ENCODE data around the gene PEG3. TPM values are rescaled to one million over a fixed set of nuclear protein-coding genes. Genes with fewer than 3 reads are reported as not detected.

PEG3 gene
- total RNA-seq, 1 experiment from 2014 or later, result not detected

DNA sequence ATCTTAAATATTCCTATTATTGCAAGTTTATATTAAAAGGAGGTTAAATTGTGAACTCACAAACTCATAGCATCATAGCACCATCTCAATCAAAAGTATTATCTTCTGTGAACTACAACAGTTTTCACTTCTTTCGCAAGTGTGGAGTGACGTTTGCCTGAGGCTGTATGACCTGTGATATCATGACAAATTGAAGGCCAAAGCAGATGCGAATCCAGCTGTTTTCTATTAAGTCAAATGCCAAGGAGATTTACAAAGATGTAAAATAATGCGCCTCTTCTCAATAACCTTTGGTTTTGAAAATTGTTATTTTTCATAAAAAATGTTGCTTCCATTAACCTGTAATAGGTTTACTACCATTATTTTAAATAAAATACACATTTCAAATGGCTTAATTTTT is 7.6 kb upstream of the PEG3 start:
- Mint-ChIP-seq H3K27ac (ENCODE audit: low read depth, unreplicated experiment) (no peak overlapping the region), H3K4me3 (ENCODE audit: unreplicated experiment) (no peak overlapping the region), H3K4me1 (ENCODE audit: insufficient read depth, unreplicated experiment) (no peaks in the 10 kb centered on the region), H3K36me3 (ENCODE audit: insufficient read depth, unreplicated experiment) (no peaks in the 10 kb centered on the region), H3K27me3 (ENCODE audit: insufficient read depth, unreplicated experiment) (no peaks in the 10 kb centered on the region), H3K9me3 (ENCODE audit: unreplicated experiment) (peaks cover 35% of the 10 kb centered on the region)
- ChIA-PET CTCF (no interaction called here), POLR2A (no interaction called here)
- DNase-seq (ENCODE audit: unreplicated experiment), result no peak
- TF ChIP-seq CTCF (IDR thresholded peaks at IDR 0.05; ENCODE audit: unreplicated experiment), result no peak
- no TSS peak for BruUV-seq (replicated peaks)
- intact Hi-C loops (cut with micrococcal nuclease), result no loop called here

GRCh38 chr19:56842412-56842811 is 1.9 kb upstream of the PEG3 start:
- H3K4me1 Mint-ChIP-seq (ENCODE audit: insufficient read depth, unreplicated experiment), result no peaks in the 10 kb centered on the region
- H3K9me3 Mint-ChIP-seq (ENCODE audit: unreplicated experiment), result peaks cover 20% of the 10 kb centered on the region

DNA sequence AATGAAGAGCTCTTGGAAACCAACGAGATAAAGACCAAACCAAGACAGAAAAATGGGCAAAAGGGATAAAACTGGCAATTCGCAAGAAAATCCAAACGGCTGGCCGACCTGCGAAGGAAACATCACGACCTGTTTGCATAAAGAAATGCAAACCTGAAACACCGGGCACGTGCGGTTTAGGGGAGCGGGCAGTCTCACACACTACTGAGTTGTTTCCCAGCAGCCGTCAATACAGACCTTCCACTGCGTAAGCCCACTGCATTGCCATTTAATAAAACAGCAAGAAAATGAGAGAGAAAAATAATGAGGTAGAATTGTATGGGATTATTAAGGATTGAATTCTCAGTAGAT is 642 bp upstream of the PEG3 start:
- ChIA-PET CTCF (interaction anchor here (0.6 to 0.7 kb wide), 2 partner anchors 14 to 1062 kb away, joined by 3 read pairs; no protein-coding TSS in a partner anchor), POLR2A (no interaction called here)
- no TSS peak for BruUV-seq (replicated peaks)
- H3K4me3 Mint-ChIP-seq (ENCODE audit: unreplicated experiment), result no peak overlapping the region
- no peaks in the 10 kb centered on the region for H3K27me3 Mint-ChIP-seq (ENCODE audit: insufficient read depth, unreplicated experiment)
- no peak overlapping the region for H3K27ac Mint-ChIP-seq (ENCODE audit: low read depth, unreplicated experiment)
- DNase-seq (ENCODE audit: unreplicated experiment), result no peak
- no peaks in the 10 kb centered on the region for H3K4me1 Mint-ChIP-seq (ENCODE audit: insufficient read depth, unreplicated experiment)
- no peak for TF ChIP-seq CTCF (IDR thresholded peaks at IDR 0.05; ENCODE audit: unreplicated experiment)
- intact Hi-C loops (cut with micrococcal nuclease), result no loop called here
- no peaks in the 10 kb centered on the region for H3K36me3 Mint-ChIP-seq (ENCODE audit: insufficient read depth, unreplicated experiment)
- peaks cover 25% of the 10 kb centered on the region for H3K9me3 Mint-ChIP-seq (ENCODE audit: unreplicated experiment)

More at GRCh38 chr19:56842412-56842811, 1.9 kb upstream of the PEG3 start:
- POLR2A ChIA-PET, result no interaction called here
- intact Hi-C loops (cut with micrococcal nuclease), result no loop called here
- CTCF ChIA-PET, result no interaction called here
- Mint-ChIP-seq H3K27me3 (ENCODE audit: insufficient read depth, unreplicated experiment) (no peaks in the 10 kb centered on the region), H3K27ac (ENCODE audit: low read depth, unreplicated experiment) (no peak overlapping the region), H3K36me3 (ENCODE audit: insufficient read depth, unreplicated experiment) (no peaks in the 10 kb centered on the region), H3K4me3 (ENCODE audit: unreplicated experiment) (no peak overlapping the region)
- no peak for TF ChIP-seq CTCF (IDR thresholded peaks at IDR 0.05; ENCODE audit: unreplicated experiment)
- no peak for DNase-seq (ENCODE audit: unreplicated experiment)
- BruUV-seq (replicated peaks), result no TSS peak

DNA sequence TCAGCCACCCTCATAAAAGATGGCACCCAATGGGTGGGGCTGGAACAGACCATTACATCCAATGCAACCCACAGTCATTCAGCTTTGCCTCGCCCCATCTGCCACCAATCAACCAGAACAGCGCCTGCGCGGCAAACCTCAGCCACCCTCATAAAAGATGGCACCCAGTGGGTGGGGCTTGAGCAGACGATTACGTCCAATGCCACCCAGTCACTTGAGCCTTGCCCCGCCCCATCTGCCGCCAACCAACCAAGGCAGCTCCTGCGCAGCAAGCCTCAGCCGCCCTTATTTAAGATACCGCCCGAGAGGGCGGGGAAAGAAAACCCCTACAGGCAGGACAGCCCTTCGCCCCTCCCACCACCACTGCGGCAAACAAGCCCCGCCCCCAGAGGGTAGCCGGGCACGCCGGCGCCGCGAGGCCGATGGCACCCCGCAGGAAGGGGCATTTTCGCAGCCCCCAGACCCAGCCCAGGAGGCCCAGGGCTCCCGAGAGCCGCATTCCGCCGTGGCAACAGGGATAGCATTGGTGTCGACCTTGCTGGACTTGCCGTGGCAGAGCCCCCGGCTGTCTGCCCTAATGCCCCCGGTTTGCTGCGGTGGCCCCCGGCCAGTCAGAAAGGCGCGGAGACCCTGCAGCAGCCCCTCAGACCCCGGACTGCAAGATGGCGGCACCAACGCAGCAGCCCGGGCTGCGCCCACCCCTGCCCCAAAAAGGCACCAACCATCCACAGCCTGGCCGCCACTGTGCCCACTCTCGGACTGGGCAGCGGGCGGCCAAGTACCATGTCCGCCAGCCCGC is 675 bp downstream of the PEG3 start:
- BruUV-seq (replicated peaks), result no TSS peak
- no peaks in the 10 kb centered on the region for H3K4me1 Mint-ChIP-seq (ENCODE audit: insufficient read depth, unreplicated experiment)
- no peak overlapping the region for H3K4me3 Mint-ChIP-seq (ENCODE audit: unreplicated experiment)
- no peaks in the 10 kb centered on the region for H3K36me3 Mint-ChIP-seq (ENCODE audit: insufficient read depth, unreplicated experiment)
- intact Hi-C loops (cut with micrococcal nuclease), result no loop called here
- no peak overlapping the region for H3K27ac Mint-ChIP-seq (ENCODE audit: low read depth, unreplicated experiment)
- no peaks in the 10 kb centered on the region for H3K27me3 Mint-ChIP-seq (ENCODE audit: insufficient read depth, unreplicated experiment)
- H3K9me3 Mint-ChIP-seq (ENCODE audit: unreplicated experiment), result peaks cover 30% of the 10 kb centered on the region
- POLR2A ChIA-PET, result no interaction called here
- CTCF ChIA-PET, result no interaction called here
- no peak for DNase-seq (ENCODE audit: unreplicated experiment)
- no peak for TF ChIP-seq CTCF (IDR thresholded peaks at IDR 0.05; ENCODE audit: unreplicated experiment)

Measured in MCF 10A (cell line).